H9 (cell line): ENCODE results near the gene COX7A2L. TPM values are rescaled to one million over a fixed set of nuclear protein-coding genes. Genes with fewer than 3 reads are reported as not detected.

Experiments
- DNase-seq: peaks from one replicate; pipeline ENCODE4 v3.0.0-alpha.2; 2017
- H2AFZ ChIP-seq: one replicate; pipeline ENCODE4 v1.6.1; 2013; ENCODE audit warnings: mild to moderate bottlenecking, low read length, control low read depth, moderate library complexity
- H2AK5ac ChIP-seq: 2 replicates; pipeline ENCODE4 v1.6.1; 2013; ENCODE audit warnings: low read length, control low read depth, mixed read lengths; ENCODE audit not compliant: insufficient read length
- H2BK120ac ChIP-seq: one replicate; pipeline ENCODE4 v1.6.1; 2013; ENCODE audit warnings: low read depth, mild to moderate bottlenecking, low read length, control low read depth, inconsistent platforms; ENCODE audit not compliant: poor library complexity, severe bottlenecking
- H2BK12ac ChIP-seq: 2 replicates; pipeline ENCODE4 v1.6.1; 2013; ENCODE audit warnings: low read length, control low read depth, mixed read lengths, low read depth; ENCODE audit not compliant: insufficient read length
- H2BK15ac ChIP-seq: 2 replicates; pipeline ENCODE4 v1.6.1; 2013; ENCODE audit warnings: low read depth, low read length, control low read depth
- H2BK20ac ChIP-seq: one replicate; pipeline ENCODE4 v1.6.1; 2013; ENCODE audit warnings: low read depth, mild to moderate bottlenecking, low read length, control low read depth, inconsistent platforms; ENCODE audit not compliant: poor library complexity, severe bottlenecking
- H2BK5ac ChIP-seq: 2 replicates; pipeline ENCODE4 v1.6.1; 2013; ENCODE audit warnings: low read length, control low read depth, mixed read lengths; ENCODE audit not compliant: insufficient read length
- H3K14ac ChIP-seq: 2 replicates; pipeline ENCODE4 v1.6.1; 2013; ENCODE audit warnings: low read length, control low read depth; ENCODE audit not compliant: insufficient read depth
- H3K18ac ChIP-seq: 2 replicates; pipeline ENCODE4 v1.6.1; 2013; ENCODE audit warnings: low read depth, mild to moderate bottlenecking, mixed read lengths, low read length, control low read depth; ENCODE audit not compliant: insufficient read length
- H3K23ac ChIP-seq: 2 replicates; pipeline ENCODE4 v1.6.1; 2013; ENCODE audit warnings: low read length, control low read depth, mixed read lengths, low read depth; ENCODE audit not compliant: insufficient read length
- H3K23me2 ChIP-seq: 2 replicates; pipeline ENCODE4 v1.6.1; 2013; ENCODE audit warnings: low read depth, mild to moderate bottlenecking, mixed read lengths, low read length, control low read depth; ENCODE audit not compliant: insufficient read length, poor library complexity, severe bottlenecking
- H3K27ac ChIP-seq: 2 replicates; pipeline ENCODE4 v1.5.1; 2013; ENCODE audit warnings: low read length, control low read depth, mixed read lengths, low read depth; ENCODE audit not compliant: insufficient read length
- H3K27me3 ChIP-seq: 2 replicates; pipeline ENCODE4 v1.6.1; 2013; ENCODE audit warnings: low read length, control low read depth, inconsistent platforms; ENCODE audit not compliant: insufficient read depth
- H3K4ac ChIP-seq: 2 replicates; pipeline ENCODE4 v1.6.1; 2013; ENCODE audit warnings: low read depth, mild to moderate bottlenecking, control low read depth, inconsistent platforms, low read length, moderate library complexity
- H3K4me1 ChIP-seq: 2 replicates; pipeline ENCODE4 v1.6.1; 2013; ENCODE audit warnings: low read length, control low read depth, inconsistent platforms; ENCODE audit not compliant: insufficient read depth
- H3K4me2 ChIP-seq: 2 replicates; pipeline ENCODE4 v1.6.1; 2013; ENCODE audit warnings: low read length, control low read depth, mixed read lengths; ENCODE audit not compliant: insufficient read length, insufficient read depth
- H3K56ac ChIP-seq: 2 replicates; pipeline ENCODE4 v1.6.1; 2013; ENCODE audit warnings: low read depth, mild to moderate bottlenecking, mixed read lengths, low read length, control low read depth; ENCODE audit not compliant: insufficient read length
- H3K79me1 ChIP-seq: 2 replicates; pipeline ENCODE4 v1.6.1; 2013; ENCODE audit warnings: low read depth, mild to moderate bottlenecking, moderate library complexity, low read length, control low read depth, inconsistent platforms; ENCODE audit not compliant: insufficient read depth, poor library complexity, severe bottlenecking
- H3K79me2 ChIP-seq: 2 replicates; pipeline ENCODE4 v1.6.1; 2013; ENCODE audit warnings: low read length, control low read depth, inconsistent platforms; ENCODE audit not compliant: insufficient read depth
- H3K9ac ChIP-seq: 2 replicates; pipeline ENCODE4 v1.6.1; 2013; ENCODE audit warnings: low read length, control low read depth, mixed read lengths; ENCODE audit not compliant: insufficient read length; ENCODE audit errors: extremely low read depth
- H3K9me3 ChIP-seq: one replicate; pipeline ENCODE4 v1.6.1; 2013; ENCODE audit warnings: low read depth, low read length, inconsistent platforms; ENCODE audit not compliant: control insufficient read depth
- H3T11ph ChIP-seq: one replicate; pipeline ENCODE4 v1.6.1; 2013; ENCODE audit warnings: mild to moderate bottlenecking, low read length, control low read depth, inconsistent platforms
- H4K20me1 ChIP-seq: one replicate; pipeline ENCODE4 v1.6.1; 2013; ENCODE audit not compliant: control insufficient read depth, insufficient read length, insufficient read depth
- H4K5ac ChIP-seq: 2 replicates; pipeline ENCODE4 v1.6.1; 2013; ENCODE audit warnings: low read depth, mild to moderate bottlenecking, mixed read lengths, low read length, control low read depth; ENCODE audit not compliant: insufficient read length
- H4K8ac ChIP-seq: replicated peaks from 2 replicates; pipeline ENCODE4 v1.6.1; 2013; ENCODE audit warnings: low read length, control low read depth, mixed read lengths, low read depth; ENCODE audit not compliant: insufficient read length
- H4K91ac ChIP-seq: 2 replicates; pipeline ENCODE4 v1.6.1; 2013; ENCODE audit warnings: low read depth, mild to moderate bottlenecking, moderate library complexity, mixed read lengths, low read length, control low read depth; ENCODE audit not compliant: insufficient read length
- H3K27ac Mint-ChIP-seq, 3 experiments: 2 replicates in 2 of 3; 3 replicates in 1 of 3; pipeline ENCODE4 v1.8.0; 2020 to 2021; ENCODE audit warnings: mixed read lengths in 3 of 3, mild to moderate bottlenecking in 1 of 3, moderate library complexity in 1 of 3
- H3K27me3 Mint-ChIP-seq: 2 replicates; pipeline ENCODE4 v1.8.0; 2021; ENCODE audit warnings: low read depth, mild to moderate bottlenecking, moderate library complexity, mixed read lengths
- H3K36me3 Mint-ChIP-seq, 3 experiments: 2 replicates in 2 of 3; 3 replicates in 1 of 3; pipeline ENCODE4 v1.8.0; 2020 to 2021; ENCODE audit warnings: low read depth in 3 of 3, mixed read lengths in 3 of 3; ENCODE audit not compliant: insufficient read depth in 1 of 3
- H3K4me1 Mint-ChIP-seq, 2 experiments: 2 replicates each; pipeline ENCODE4 v1.8.0; 2020; ENCODE audit warnings: mixed read lengths in 2 of 2
- H3K4me3 Mint-ChIP-seq, 2 experiments: 2 replicates in 1 of 2; 3 replicates in 1 of 2; pipeline ENCODE4 v1.8.0; 2020 to 2021; ENCODE audit warnings: mild to moderate bottlenecking in 2 of 2, mixed read lengths in 2 of 2, moderate library complexity in 1 of 2
- H3K9me3 Mint-ChIP-seq, 2 experiments: 2 replicates in 1 of 2; 3 replicates in 1 of 2; pipeline ENCODE4 v1.8.0; 2020; ENCODE audit warnings: mild to moderate bottlenecking in 2 of 2, mixed read lengths in 2 of 2, moderate library complexity in 1 of 2
- CTCF ChIP-seq: fragments of 200-600 bp; sonication (generic); conservative IDR thresholded peaks from 3 replicates; pipeline ENCODE4 v1.8.0; 2021; ENCODE audit warnings: antibody characterized with exemption, mild to moderate bottlenecking
- WGBS: extraction: QIAGEN DNeasy Blood & Tissue Kit; methylation state at CpG from one replicate; pipeline ENCODE4 v1.1.7; 2013; ENCODE audit warnings: missing lambda C conversion rate, low lambda C conversion rate, mixed read lengths; ENCODE audit not compliant: insufficient read length; ENCODE audit errors: extremely low coverage; 5-methylcytosine and 5-hydroxymethylcytosine counted together
- total RNA-seq: library from RNA; stranded (reverse); gene quantifications from 2 replicates; pipeline ENCODE4 v1.2.1, GENCODE V29; 2021

The COX7A2L gene
- total RNA-seq, 1 experiment from 2014 or later: 102 TPM

DNA sequence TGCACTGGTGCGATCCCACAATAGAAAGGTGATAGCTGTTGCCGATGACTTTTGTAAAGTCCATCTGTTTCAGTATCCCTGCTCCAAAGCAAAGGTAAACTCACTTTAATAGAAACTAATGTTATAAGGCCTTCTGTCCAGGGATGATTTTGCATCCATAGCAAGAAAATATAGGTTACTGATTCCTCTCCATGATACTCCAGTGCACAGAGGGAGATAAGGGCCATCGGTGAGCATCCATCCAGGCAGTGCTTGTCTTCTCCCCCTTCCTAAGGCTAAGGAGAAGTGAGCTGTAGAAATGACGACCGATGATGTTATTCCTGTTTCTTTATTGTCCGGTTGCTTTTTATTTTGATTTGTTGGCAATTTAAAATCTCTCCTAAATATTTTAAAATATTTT is 32.1 kb downstream of the COX7A2L start:
- Histone ChIP-seq H3K4me1 (no peaks in the 10 kb centered on the region), H4K8ac (no peak overlapping the region), H2BK12ac (no peak overlapping the region), H3K27me3 (no peaks in the 10 kb centered on the region), H3K14ac (no peak overlapping the region), H2AK5ac (no peak overlapping the region), H3K79me1 (no peaks in the 10 kb centered on the region), H4K91ac (no peak overlapping the region), H3K79me2 (no peaks in the 10 kb centered on the region), H3T11ph (no peak overlapping the region), H2BK15ac (no peak overlapping the region), H3K4me2 (no peak overlapping the region), H2BK120ac (no peak overlapping the region), H3K9me3 (no peaks in the 10 kb centered on the region), H4K20me1 (no peaks in the 10 kb centered on the region), H3K23ac (no peak overlapping the region), H4K5ac (no peak overlapping the region), H2AFZ (no peak overlapping the region), H3K56ac (no peak overlapping the region), H3K4ac (no peak overlapping the region), H2BK5ac (no peak overlapping the region), H3K9ac (no peak overlapping the region), H3K27ac (no peak overlapping the region), H3K18ac (no peak overlapping the region), H3K23me2 (no peaks in the 10 kb centered on the region), H2BK20ac (no peak overlapping the region)
- DNase-seq: no peak
- WGBS: no CpG with 5 or more reads among the region's 6 CpGs
- no peaks in the 10 kb centered on the region for H3K9me3 Mint-ChIP-seq
- TF ChIP-seq CTCF: no peak
- H3K36me3 Mint-ChIP-seq: peaks cover 20 to 48% (median 41%) of the 10 kb centered on the region in 3 experiments; a peak in 6 of 7 replicates
- no peak overlapping the region for H3K4me3 Mint-ChIP-seq
- H3K27me3 Mint-ChIP-seq: no peaks in the 10 kb centered on the region
- H3K4me1 Mint-ChIP-seq: no peaks in the 10 kb centered on the region
- H3K27ac Mint-ChIP-seq: no peak overlapping the region
